SK-N-SH treated with all-trans-retinoic acid at 6 μM for 48 hours (cell line): ENCODE data around the gene VPS13D.

ENCODE experiments used
- ATAC-seq: fragments of 200-7000 bp; cut with Tn5 transposase; 3 replicates; pipeline ENCODE4 v1.9.1; 2020; ENCODE audit warnings: mild to moderate bottlenecking, moderate library complexity
- ARNTL ChIP-seq: fragments of 450-650 bp; formaldehyde crosslinking; IDR thresholded peaks from 2 replicates; pipeline ENCODE4 v1.5.0; 2020; ENCODE audit warnings: low read depth, mild to moderate bottlenecking, moderate library complexity, borderline replicate concordance
- BACH2 ChIP-seq: fragments of 250-450 bp; sonication (Bioruptor Pico); IDR thresholded peaks from 2 replicates; pipeline ENCODE4 v1.9.0; 2021; ENCODE audit warnings: mild to moderate bottlenecking, borderline replicate concordance
- CSDC2 ChIP-seq: fragments of 250-450 bp; sonication (Bioruptor Pico); IDR thresholded peaks from 2 replicates; pipeline ENCODE4 v1.5.0; 2020; ENCODE audit warnings: mild to moderate bottlenecking, moderate library complexity
- ESRRG ChIP-seq: fragments of 250-450 bp; sonication (Bioruptor Pico); IDR thresholded peaks from 2 replicates; pipeline ENCODE4 v1.6.1; 2021; ENCODE audit warnings: mild to moderate bottlenecking
- GLIS3 ChIP-seq: fragments of 250-450 bp; sonication (Bioruptor Pico); IDR thresholded peaks from 2 replicates; pipeline ENCODE4 v1.5.0; 2020; ENCODE audit warnings: mild to moderate bottlenecking, moderate library complexity
- ISL1 ChIP-seq: fragments of 250-450 bp; sonication (Bioruptor Pico); IDR thresholded peaks from 2 replicates; pipeline ENCODE4 v2.1.2; 2022; ENCODE audit warnings: mild to moderate bottlenecking, moderate library complexity
- PPARA ChIP-seq: fragments of 250-450 bp; sonication (Bioruptor Pico); IDR thresholded peaks from 2 replicates; pipeline ENCODE4 v1.5.0; 2020; ENCODE audit warnings: mild to moderate bottlenecking, borderline replicate concordance
- RARB ChIP-seq: fragments of 250-450 bp; sonication (Bioruptor Pico); IDR thresholded peaks from 2 replicates; pipeline ENCODE4 v1.8.0; 2021; ENCODE audit warnings: mild to moderate bottlenecking, moderate library complexity
- SNAI2 ChIP-seq: fragments of 250-450 bp; sonication (Bioruptor Pico); IDR thresholded peaks from 2 replicates; pipeline ENCODE4 v1.5.0; 2020; ENCODE audit warnings: mild to moderate bottlenecking, moderate library complexity
- TOX ChIP-seq: fragments of 250-450 bp; sonication (Bioruptor Pico); IDR thresholded peaks from 2 replicates; pipeline ENCODE4 v1.8.0; 2021; ENCODE audit warnings: mild to moderate bottlenecking, moderate library complexity, borderline replicate concordance
- ZC3H10 ChIP-seq: fragments of 250-450 bp; sonication (Bioruptor Pico); IDR thresholded peaks from 2 replicates; pipeline ENCODE4 v1.5.1; 2021; ENCODE audit warnings: mild to moderate bottlenecking, moderate library complexity
- ZFP3 ChIP-seq: fragments of 250-450 bp; sonication (Bioruptor Pico); IDR thresholded peaks from 2 replicates; pipeline ENCODE4 v1.5.0; 2020; ENCODE audit warnings: mild to moderate bottlenecking, moderate library complexity
- ZFP30 ChIP-seq: fragments of 450-650 bp; formaldehyde crosslinking; IDR thresholded peaks from 2 replicates; pipeline ENCODE4 v1.5.0; 2022; ENCODE audit warnings: mild to moderate bottlenecking, moderate library complexity
- ZNF565 ChIP-seq: fragments of 450-650 bp; formaldehyde crosslinking; conservative IDR thresholded peaks from 2 replicates; pipeline ENCODE4 v1.5.0; 2020; ENCODE audit warnings: low read depth, mild to moderate bottlenecking, moderate library complexity
- ZNF70 ChIP-seq: fragments of 450-650 bp; formaldehyde crosslinking; IDR thresholded peaks from 2 replicates; pipeline ENCODE4 v1.5.0; 2020; ENCODE audit warnings: mild to moderate bottlenecking, moderate library complexity
- ZNF8 ChIP-seq: fragments of 450-650 bp; formaldehyde crosslinking; IDR thresholded peaks from 2 replicates; pipeline ENCODE4 v1.5.0; 2020; ENCODE audit warnings: mild to moderate bottlenecking, moderate library complexity
- TF ChIP-seq, protein P1 (sequence below): fragments of 250-450 bp; sonication (Bioruptor Pico); IDR thresholded peaks from 2 replicates; pipeline ENCODE4 v1.8.0; 2020; ENCODE audit warnings: mild to moderate bottlenecking, moderate library complexity, borderline replicate concordance
- TF ChIP-seq, protein P2 (sequence below): fragments of 250-450 bp; sonication (Bioruptor Pico); IDR thresholded peaks from 2 replicates; pipeline ENCODE4 v1.8.0; 2021; ENCODE audit warnings: low read depth, mild to moderate bottlenecking, moderate library complexity, borderline replicate concordance
- TF ChIP-seq, protein P3 (sequence below): fragments of 250-450 bp; sonication (Bioruptor Pico); IDR thresholded peaks from 2 replicates; pipeline ENCODE4 v1.5.0; 2020; ENCODE audit warnings: mild to moderate bottlenecking, moderate library complexity
- TF ChIP-seq, protein P4 (sequence below): fragments of 250-450 bp; sonication (Bioruptor Pico); IDR thresholded peaks from 2 replicates; pipeline ENCODE4 v1.5.1; 2021; ENCODE audit warnings: mild to moderate bottlenecking, moderate library complexity

The VPS13D gene

DNA sequence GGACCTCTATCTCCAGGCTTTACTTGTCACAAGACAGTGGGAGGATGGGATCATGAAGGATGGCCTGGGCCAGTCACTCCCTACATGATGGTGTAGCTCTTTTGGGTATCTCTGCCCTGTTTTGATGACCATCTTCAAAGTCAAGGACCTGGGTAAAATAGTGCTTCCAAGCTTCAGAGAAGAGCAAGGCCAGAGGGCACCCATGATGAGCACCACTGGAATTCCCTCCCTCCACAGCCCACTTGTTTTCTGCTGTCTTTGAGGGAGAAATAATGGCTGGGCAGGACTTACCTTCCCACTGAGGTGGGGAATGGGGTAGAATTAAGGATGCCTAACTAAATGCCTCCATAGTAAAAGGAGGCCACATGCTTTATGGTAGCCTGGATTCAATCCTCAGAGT is 222.4 kb downstream of the VPS13D start:
- TF ChIP-seq PPARA (CRISPR knock-in tag) (no peak), CSDC2 (CRISPR knock-in tag) (no peak), BACH2 (CRISPR knock-in tag) (no peak), ZNF70 (CRISPR knock-in tag) (no peak), ZNF8 (CRISPR knock-in tag) (no peak), ZFP3 (CRISPR knock-in tag) (no peak), RARB (no peak), GLIS3 (no peak), ESRRG (CRISPR knock-in tag) (no peak), ISL1 (no peak), ZFP30 (CRISPR knock-in tag) (no peak), TOX (CRISPR knock-in tag) (no peak), ARNTL (CRISPR knock-in tag) (no peak)
- TF ChIP-seq, protein P1, sequence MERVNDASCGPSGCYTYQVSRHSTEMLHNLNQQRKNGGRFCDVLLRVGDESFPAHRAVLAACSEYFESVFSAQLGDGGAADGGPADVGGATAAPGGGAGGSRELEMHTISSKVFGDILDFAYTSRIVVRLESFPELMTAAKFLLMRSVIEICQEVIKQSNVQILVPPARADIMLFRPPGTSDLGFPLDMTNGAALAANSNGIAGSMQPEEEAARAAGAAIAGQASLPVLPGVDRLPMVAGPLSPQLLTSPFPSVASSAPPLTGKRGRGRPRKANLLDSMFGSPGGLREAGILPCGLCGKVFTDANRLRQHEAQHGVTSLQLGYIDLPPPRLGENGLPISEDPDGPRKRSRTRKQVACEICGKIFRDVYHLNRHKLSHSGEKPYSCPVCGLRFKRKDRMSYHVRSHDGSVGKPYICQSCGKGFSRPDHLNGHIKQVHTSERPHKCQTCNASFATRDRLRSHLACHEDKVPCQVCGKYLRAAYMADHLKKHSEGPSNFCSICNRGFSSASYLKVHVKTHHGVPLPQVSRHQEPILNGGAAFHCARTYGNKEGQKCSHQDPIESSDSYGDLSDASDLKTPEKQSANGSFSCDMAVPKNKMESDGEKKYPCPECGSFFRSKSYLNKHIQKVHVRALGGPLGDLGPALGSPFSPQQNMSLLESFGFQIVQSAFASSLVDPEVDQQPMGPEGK (CRISPR knock-in tag) = no peak
- TF ChIP-seq, protein P2, sequence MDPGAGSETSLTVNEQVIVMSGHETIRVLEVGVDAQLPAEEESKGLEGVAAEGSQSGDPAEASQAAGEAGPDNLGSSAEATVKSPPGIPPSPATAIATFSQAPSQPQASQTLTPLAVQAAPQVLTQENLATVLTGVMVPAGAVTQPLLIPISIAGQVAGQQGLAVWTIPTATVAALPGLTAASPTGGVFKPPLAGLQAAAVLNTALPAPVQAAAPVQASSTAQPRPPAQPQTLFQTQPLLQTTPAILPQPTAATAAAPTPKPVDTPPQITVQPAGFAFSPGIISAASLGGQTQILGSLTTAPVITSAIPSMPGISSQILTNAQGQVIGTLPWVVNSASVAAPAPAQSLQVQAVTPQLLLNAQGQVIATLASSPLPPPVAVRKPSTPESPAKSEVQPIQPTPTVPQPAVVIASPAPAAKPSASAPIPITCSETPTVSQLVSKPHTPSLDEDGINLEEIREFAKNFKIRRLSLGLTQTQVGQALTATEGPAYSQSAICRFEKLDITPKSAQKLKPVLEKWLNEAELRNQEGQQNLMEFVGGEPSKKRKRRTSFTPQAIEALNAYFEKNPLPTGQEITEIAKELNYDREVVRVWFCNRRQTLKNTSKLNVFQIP = no peak
- TF ChIP-seq, protein P3, sequence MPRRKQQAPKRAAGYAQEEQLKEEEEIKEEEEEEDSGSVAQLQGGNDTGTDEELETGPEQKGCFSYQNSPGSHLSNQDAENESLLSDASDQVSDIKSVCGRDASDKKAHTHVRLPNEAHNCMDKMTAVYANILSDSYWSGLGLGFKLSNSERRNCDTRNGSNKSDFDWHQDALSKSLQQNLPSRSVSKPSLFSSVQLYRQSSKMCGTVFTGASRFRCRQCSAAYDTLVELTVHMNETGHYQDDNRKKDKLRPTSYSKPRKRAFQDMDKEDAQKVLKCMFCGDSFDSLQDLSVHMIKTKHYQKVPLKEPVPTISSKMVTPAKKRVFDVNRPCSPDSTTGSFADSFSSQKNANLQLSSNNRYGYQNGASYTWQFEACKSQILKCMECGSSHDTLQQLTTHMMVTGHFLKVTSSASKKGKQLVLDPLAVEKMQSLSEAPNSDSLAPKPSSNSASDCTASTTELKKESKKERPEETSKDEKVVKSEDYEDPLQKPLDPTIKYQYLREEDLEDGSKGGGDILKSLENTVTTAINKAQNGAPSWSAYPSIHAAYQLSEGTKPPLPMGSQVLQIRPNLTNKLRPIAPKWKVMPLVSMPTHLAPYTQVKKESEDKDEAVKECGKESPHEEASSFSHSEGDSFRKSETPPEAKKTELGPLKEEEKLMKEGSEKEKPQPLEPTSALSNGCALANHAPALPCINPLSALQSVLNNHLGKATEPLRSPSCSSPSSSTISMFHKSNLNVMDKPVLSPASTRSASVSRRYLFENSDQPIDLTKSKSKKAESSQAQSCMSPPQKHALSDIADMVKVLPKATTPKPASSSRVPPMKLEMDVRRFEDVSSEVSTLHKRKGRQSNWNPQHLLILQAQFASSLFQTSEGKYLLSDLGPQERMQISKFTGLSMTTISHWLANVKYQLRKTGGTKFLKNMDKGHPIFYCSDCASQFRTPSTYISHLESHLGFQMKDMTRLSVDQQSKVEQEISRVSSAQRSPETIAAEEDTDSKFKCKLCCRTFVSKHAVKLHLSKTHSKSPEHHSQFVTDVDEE = no peak
- TF ChIP-seq, protein P4, sequence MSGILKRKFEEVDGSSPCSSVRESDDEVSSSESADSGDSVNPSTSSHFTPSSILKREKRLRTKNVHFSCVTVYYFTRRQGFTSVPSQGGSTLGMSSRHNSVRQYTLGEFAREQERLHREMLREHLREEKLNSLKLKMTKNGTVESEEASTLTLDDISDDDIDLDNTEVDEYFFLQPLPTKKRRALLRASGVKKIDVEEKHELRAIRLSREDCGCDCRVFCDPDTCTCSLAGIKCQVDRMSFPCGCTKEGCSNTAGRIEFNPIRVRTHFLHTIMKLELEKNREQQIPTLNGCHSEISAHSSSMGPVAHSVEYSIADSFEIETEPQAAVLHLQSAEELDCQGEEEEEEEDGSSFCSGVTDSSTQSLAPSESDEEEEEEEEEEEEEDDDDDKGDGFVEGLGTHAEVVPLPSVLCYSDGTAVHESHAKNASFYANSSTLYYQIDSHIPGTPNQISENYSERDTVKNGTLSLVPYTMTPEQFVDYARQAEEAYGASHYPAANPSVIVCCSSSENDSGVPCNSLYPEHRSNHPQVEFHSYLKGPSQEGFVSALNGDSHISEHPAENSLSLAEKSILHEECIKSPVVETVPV (CRISPR knock-in tag) = no peak
- no peak for ATAC-seq

DNA sequence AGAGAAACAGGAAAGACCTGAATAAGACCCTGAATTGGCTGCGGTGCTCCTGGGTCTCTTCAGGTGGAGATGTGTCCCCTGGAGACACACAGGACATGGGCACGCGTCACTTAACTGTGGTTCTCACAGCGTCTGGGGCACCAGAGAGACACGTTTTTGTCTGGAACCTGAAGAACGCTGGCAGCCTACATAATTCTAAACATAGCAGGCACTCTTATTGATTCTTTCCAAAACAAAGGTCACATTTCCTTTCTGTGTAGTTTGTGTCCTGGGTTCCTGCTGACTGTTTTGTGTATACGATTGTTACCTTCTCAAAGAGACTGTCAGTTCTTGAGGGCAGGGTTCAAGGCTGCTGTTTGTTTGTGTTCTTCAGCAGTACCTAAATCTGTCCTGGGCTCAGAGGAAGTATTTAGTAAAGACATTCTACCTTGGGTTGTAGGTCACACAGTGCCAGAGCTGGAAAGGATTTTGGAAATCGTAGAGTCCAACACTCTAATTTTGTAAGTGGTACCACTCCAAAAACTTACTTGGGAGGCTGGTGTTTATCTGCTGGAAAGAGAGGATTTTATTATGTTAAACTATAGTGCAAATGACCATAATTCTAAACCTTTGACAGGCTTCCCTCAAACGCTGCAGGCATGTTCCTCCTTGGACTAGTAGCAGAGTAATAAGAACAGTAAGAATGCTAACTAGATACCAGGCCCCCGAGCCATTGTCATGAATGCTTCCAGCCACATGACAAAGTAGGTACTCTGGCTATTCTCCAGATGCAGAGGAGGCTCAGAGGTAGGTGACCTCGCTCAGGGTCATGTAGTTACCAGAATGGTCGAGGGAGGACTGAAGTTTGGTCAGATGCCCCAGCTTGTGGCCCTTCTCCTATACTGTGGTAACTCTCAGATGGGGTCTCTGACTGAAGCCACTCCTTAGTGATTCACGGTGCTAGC is 223.8 kb downstream of the VPS13D start:
- TF ChIP-seq ZNF565 (CRISPR knock-in tag) (no peak), BACH2 (CRISPR knock-in tag) (no peak), CSDC2 (CRISPR knock-in tag) (peak; percentile 73; the same call in 1 of the 2 replicates), SNAI2 (CRISPR knock-in tag) (no peak), ZC3H10 (0 out of 2 replicates have a peak, but pooled peaks have one; percentile 23), ESRRG (CRISPR knock-in tag) (no peak)
- peak; percentile 1; the same call in 1 of the 3 replicates for ATAC-seq

DNA sequence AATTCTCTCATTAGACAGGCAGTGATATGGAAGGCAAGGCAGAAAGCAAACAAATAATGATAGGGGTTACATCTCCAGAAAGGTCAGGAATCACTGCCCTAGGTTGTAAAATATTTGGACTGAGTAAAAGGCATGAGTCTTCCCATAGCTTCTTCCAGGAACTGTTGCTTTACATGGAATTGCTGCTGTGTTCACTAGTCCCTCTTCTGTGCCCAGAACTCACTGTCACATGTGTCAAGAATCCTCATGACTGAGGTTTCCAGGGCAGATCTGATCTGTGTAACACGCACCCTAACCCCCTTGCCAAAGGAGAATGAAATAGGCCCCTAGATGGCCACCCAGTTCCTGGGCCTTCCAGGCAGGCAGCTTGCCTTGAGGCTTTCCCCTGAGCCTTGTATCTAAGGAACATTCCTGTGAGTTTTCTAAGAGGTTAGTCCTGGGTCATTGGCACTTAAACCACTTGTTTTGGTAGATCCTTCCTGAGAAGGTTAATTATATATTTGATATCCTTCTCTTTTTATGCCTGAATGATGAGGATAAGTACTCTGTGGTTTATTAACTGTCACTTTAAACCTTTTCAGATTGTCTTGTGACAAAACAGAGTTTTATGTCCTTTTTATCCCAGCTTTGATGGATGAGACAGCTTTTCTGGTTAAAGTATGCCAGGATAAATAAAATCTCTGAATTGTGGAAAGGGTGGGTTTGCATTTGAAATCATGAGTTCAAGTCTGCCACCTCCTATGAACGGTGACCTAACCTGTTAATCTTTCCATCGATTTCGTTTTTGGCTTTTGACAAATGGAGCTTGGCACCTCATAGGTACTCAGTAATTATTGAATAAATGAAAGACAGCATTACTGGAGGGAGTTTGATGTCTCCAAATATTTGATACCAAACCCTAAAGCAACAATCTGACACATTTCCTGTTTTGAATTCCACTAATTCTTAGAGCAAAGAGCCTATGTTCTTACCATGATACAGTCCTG is 224.9 kb downstream of the VPS13D start:
- ATAC-seq = peak; percentile 86
- TF ChIP-seq ESRRG (CRISPR knock-in tag) = peak; percentile 63; the same call in 1 of the 2 replicates
- peak; percentile 89 for TF ChIP-seq TOX (CRISPR knock-in tag)
- 0 out of 2 replicates have a peak, but pooled peaks have one; percentile 47 for TF ChIP-seq GLIS3
- 0 out of 2 replicates have a peak, but pooled peaks have one; percentile 3 for TF ChIP-seq ZFP30 (CRISPR knock-in tag)
- peak; percentile 99 for TF ChIP-seq CSDC2 (CRISPR knock-in tag)
- TF ChIP-seq, protein P2 = 0 out of 2 replicates have a peak, but pooled peaks have one; percentile 21
- TF ChIP-seq, protein P1 (CRISPR knock-in tag) = peak; percentile 80
- no peak for TF ChIP-seq ZNF8 (CRISPR knock-in tag)
- TF ChIP-seq PPARA (CRISPR knock-in tag) = no peak
- TF ChIP-seq ZNF565 (CRISPR knock-in tag) = no peak
